ENCODE results near the gene SLC66A1. TPM values are rescaled to one million over a fixed set of nuclear protein-coding genes. Genes with fewer than 3 reads are reported as not detected.

Gene SLC66A1
- total RNA-seq, 1 experiment from 2014 or later = 32.3 TPM

- no peak for DNase-seq (ENCODE audit: low read depth, low spot score)
- in situ Hi-C loops (cut with HindIII; ENCODE audit: low pct_unique_long_range_greater_than_20kb, low sequenced_read_pairs) = no loop called here
These were observed 5.2 kb downstream of the SLC66A1 start for GRCh38 chr1:19317126-19317910.

GRCh38 chr1:19319196-19319595 lies 7.1 kb downstream of the SLC66A1 start:
- in situ Hi-C loops (cut with HindIII; ENCODE audit: low pct_unique_long_range_greater_than_20kb, low sequenced_read_pairs) = no loop called here
- no peak for DNase-seq (ENCODE audit: low read depth, low spot score)

GRCh38 chr1:19321071-19321470 lies 8.9 kb downstream of the SLC66A1 start:
- in situ Hi-C loops (cut with HindIII; ENCODE audit: low pct_unique_long_range_greater_than_20kb, low sequenced_read_pairs) = no loop called here
- no peak for DNase-seq (ENCODE audit: low read depth, low spot score)

- no peak for DNase-seq (ENCODE audit: low read depth, low spot score)
- in situ Hi-C loops (cut with HindIII; ENCODE audit: low pct_unique_long_range_greater_than_20kb, low sequenced_read_pairs) = no loop called here
These were observed 10.4 kb downstream of the SLC66A1 start for GRCh38 chr1:19322481-19322880.

GRCh38 chr1:19323987-19324664 lies 12.0 kb downstream of the SLC66A1 start:
- in situ Hi-C loops (cut with HindIII; ENCODE audit: low pct_unique_long_range_greater_than_20kb, low sequenced_read_pairs) = no loop called here
- DNase-seq (ENCODE audit: low read depth, low spot score) = no peak

- in situ Hi-C loops (cut with HindIII; ENCODE audit: low pct_unique_long_range_greater_than_20kb, low sequenced_read_pairs) = no loop called here
- no peak for DNase-seq (ENCODE audit: low read depth, low spot score)
These were observed 12.5 kb downstream of the SLC66A1 start for GRCh38 chr1:19324665-19324990.

GRCh38 chr1:19325368-19325957 lies 13.3 kb downstream of the SLC66A1 start:
- DNase-seq (ENCODE audit: low read depth, low spot score) = no peak
- in situ Hi-C loops (cut with HindIII; ENCODE audit: low pct_unique_long_range_greater_than_20kb, low sequenced_read_pairs) = no loop called here

- in situ Hi-C loops (cut with HindIII; ENCODE audit: low pct_unique_long_range_greater_than_20kb, low sequenced_read_pairs) = no loop called here
- DNase-seq (ENCODE audit: low read depth, low spot score) = no peak
These were observed 14.0 kb downstream of the SLC66A1 start for GRCh38 chr1:19325958-19326747.

GRCh38 chr1:19326748-19327065 lies 14.6 kb downstream of the SLC66A1 start:
- in situ Hi-C loops (cut with HindIII; ENCODE audit: low pct_unique_long_range_greater_than_20kb, low sequenced_read_pairs) = no loop called here
- no peak for DNase-seq (ENCODE audit: low read depth, low spot score)

- in situ Hi-C loops (cut with HindIII; ENCODE audit: low pct_unique_long_range_greater_than_20kb, low sequenced_read_pairs) = no loop called here
- DNase-seq (ENCODE audit: low read depth, low spot score) = no peak
These were observed 15.2 kb downstream of the SLC66A1 start for GRCh38 chr1:19327301-19327700.

GRCh38 chr1:19327736-19328135 lies 15.6 kb downstream of the SLC66A1 start:
- in situ Hi-C loops (cut with HindIII; ENCODE audit: low pct_unique_long_range_greater_than_20kb, low sequenced_read_pairs) = no loop called here
- no peak for DNase-seq (ENCODE audit: low read depth, low spot score)

GRCh38 chr1:19328486-19328885 lies 16.4 kb downstream of the SLC66A1 start:
- DNase-seq (ENCODE audit: low read depth, low spot score) = no peak
- in situ Hi-C loops (cut with HindIII; ENCODE audit: low pct_unique_long_range_greater_than_20kb, low sequenced_read_pairs) = no loop called here

GRCh38 chr1:19329188-19329587 lies 17.1 kb downstream of the SLC66A1 start:
- no peak for DNase-seq (ENCODE audit: low read depth, low spot score)
- in situ Hi-C loops (cut with HindIII; ENCODE audit: low pct_unique_long_range_greater_than_20kb, low sequenced_read_pairs) = no loop called here

GRCh38 chr1:19329611-19330010 lies 17.5 kb downstream of the SLC66A1 start:
- in situ Hi-C loops (cut with HindIII; ENCODE audit: low pct_unique_long_range_greater_than_20kb, low sequenced_read_pairs) = no loop called here
- no peak for DNase-seq (ENCODE audit: low read depth, low spot score)

- no peak for DNase-seq (ENCODE audit: low read depth, low spot score)
- in situ Hi-C loops (cut with HindIII; ENCODE audit: low pct_unique_long_range_greater_than_20kb, low sequenced_read_pairs) = no loop called here
These were observed 18.5 kb downstream of the SLC66A1 start for GRCh38 chr1:19330449-19331135.

GRCh38 chr1:19331262-19331878 lies 19.2 kb downstream of the SLC66A1 start:
- in situ Hi-C loops (cut with HindIII; ENCODE audit: low pct_unique_long_range_greater_than_20kb, low sequenced_read_pairs) = no loop called here
- DNase-seq (ENCODE audit: low read depth, low spot score) = no peak

- no peak for DNase-seq (ENCODE audit: low read depth, low spot score)
- in situ Hi-C loops (cut with HindIII; ENCODE audit: low pct_unique_long_range_greater_than_20kb, low sequenced_read_pairs) = no loop called here
These were observed 20.7 kb downstream of the SLC66A1 start for GRCh38 chr1:19332832-19333231.
